GM12892 (cell line): ENCODE data around the gene RGS13.

ENCODE experiments used
- DNase-seq: peaks from one replicate; pipeline ENCODE4 v3.0.0; 2011; ENCODE audit not compliant: insufficient read length
- FAIRE-seq: peaks from 2 replicates; lab custom pipeline; 2011; peaks lifted over from hg19 to GRCh38; lab: Jason Lieb, UNC
- POLR2A ChIP-seq: IDR thresholded peaks from 2 replicates; pipeline ENCODE4 v1.6.1; 2011; ENCODE audit warnings: low read depth, low read length, control low read depth
- POLR2AphosphoS5 ChIP-seq: IDR thresholded peaks from 2 replicates; pipeline ENCODE4 v1.6.1; 2011; ENCODE audit warnings: low read depth, low read length, control low read depth
- TAF1 ChIP-seq: IDR thresholded peaks from 2 replicates; pipeline ENCODE4 v1.6.1; 2011; ENCODE audit warnings: low read depth, mild to moderate bottlenecking, control low read depth, low read length, borderline replicate concordance

RGS13 gene

DNA sequence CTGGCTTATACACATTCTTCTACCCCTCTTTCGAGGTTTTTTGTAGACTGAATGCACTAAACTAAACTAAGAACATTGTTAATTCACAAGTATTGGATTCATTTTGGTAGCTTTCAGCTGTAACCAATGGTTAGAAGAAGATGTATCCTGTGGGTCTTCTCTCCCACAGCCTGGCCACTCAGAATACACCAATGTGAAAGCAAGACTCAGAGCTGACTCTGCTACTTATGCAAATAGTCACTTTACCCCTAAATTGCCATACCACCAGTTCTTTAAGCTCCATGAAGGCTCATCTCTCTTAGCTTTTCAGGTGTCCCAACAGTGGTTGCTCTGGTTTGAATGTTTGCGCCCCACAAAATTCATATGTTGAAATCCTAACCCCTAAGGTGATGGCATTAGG, 60.1 kb downstream of the RGS13 start:
- DNase-seq: no peak
- FAIRE-seq: no peak
- TF ChIP-seq POLR2AphosphoS5: no peak
- no peak for TF ChIP-seq TAF1
- no peak for TF ChIP-seq POLR2A

DNA sequence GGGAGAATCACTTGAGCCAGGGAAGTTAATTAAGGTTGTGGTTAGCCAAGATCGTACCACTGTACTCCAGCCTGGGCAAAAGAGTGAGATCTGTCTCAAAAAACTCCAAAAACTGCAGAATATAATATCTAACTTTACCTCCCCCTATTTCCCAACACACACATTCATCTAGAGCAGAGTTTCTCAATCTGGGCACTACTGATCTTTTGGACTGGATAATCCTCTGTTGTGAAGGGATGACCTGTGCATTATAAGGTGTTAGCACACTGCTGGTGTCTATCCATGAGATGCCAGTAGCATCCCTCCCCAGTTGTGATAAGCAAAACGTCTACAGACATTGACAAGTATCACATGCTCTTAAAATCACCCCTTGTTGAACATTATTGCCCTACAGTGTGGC, 61.8 kb downstream of the RGS13 start:
- TF ChIP-seq POLR2AphosphoS5 (no peak), POLR2A (no peak), TAF1 (no peak)
- DNase-seq: no peak

DNA sequence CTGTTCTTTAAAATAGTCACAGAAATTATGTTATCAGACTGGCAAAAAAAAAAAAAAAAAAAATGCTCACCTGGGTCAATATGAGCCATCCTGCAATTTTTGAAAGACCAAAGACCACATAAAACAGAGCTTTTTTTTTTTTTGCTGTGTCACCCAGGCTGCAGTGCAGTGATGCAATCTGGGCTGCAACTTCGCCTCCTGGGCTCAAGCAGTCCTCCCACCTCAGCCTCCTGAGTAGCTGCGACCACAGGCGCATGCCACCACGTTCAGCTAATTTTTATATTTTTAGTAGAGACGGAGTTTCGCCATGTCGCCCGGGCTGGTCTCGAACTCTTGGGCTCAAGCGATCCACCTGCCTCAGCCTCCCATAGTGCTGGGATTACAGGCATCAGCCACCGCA, 62.8 kb downstream of the RGS13 start:
- DNase-seq (no peak), FAIRE-seq (no peak)
- no peak for TF ChIP-seq TAF1
- no peak for TF ChIP-seq POLR2AphosphoS5
- no peak for TF ChIP-seq POLR2A

More for the DNA sequence above, 61.8 kb downstream of the RGS13 start:
- FAIRE-seq: no peak

GRCh38 chr1:192700834-192701271, 64.9 kb downstream of the RGS13 start:
- no peak for DNase-seq
- no peak for TF ChIP-seq POLR2A
- no peak for TF ChIP-seq POLR2AphosphoS5
- no peak for TF ChIP-seq TAF1
- no peak for FAIRE-seq

DNA sequence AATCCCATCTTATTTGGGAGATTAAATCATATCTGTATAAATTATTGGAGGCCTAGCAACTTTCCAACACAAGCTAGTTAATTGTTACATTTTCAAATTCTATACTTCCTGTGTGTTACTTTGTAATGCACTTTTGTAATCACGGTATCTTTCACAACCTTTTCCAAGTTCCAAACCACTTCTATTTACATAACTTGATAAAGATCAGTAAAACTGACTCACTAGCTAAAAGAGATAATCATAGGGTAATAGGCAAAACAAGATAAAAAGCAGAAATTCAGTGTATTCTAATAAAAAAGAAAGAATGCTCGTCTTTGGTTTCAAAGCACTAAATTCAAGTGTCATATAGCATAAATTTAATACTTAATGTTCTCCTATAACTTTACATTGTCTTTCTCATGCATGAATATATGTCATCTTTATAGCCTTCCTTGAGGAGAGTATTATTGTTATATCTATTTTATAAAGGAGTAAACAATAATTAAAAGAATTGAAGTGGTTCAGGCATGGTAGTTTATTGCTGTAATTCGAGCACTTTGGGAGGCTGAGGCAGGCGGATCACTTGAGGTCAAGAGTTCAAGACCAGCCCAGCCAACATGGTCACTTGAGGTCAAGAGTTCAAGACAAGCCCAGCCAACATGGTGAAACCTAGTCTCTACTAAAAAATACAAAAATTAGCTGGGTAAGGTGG, 66.4 kb downstream of the RGS13 start:
- FAIRE-seq: no peak

DNA sequence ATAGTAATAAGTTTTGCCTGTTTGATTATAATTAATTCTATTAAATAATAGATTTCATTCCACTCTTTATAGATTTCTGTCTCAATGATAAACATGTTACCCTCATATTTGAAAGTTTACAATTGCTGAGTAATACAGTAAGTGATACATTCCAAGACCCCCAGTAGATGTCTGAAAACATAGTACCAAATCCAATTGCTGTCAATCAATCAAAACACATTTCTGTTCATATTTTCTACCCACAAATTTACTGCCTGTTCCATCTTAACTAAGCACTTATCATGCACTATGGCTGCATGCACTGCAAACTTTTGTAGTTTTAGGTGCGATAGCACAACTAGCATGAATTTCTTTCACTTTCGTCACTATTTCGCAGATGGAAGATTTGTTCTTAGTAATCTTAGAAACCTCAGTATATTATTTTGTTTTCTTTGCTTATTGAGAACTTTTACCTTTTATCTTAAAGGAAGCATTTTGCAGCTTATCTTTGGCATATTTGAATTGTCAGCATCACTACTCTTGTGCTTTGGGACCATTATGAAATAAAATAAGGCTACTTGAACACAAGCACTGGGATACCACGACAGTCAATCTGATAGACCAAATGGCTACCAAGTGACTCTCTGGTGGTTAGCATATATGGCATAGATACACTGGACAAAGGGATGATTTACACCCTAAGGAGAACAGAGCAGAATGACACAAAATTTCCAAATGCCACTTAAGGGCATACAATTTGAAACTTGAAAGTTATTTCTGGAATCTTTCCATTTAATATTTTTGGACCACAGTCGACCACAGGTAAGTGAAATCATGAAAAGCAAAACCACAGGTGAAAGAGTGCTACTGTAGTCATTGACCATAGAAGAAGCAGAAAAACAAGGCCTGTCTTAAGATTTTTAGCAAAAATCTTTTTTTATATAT, 67.6 kb downstream of the RGS13 start:
- TF ChIP-seq POLR2A (no peak), POLR2AphosphoS5 (no peak), TAF1 (no peak)
- no peak for DNase-seq
- FAIRE-seq: no peak

More for the DNA sequence above, 66.4 kb downstream of the RGS13 start:
- TF ChIP-seq POLR2A (no peak), TAF1 (no peak), POLR2AphosphoS5 (no peak)
- no peak for DNase-seq

- TF ChIP-seq POLR2AphosphoS5 (no peak), POLR2A (no peak), TAF1 (no peak)
- FAIRE-seq (no peak), DNase-seq (no peak)
Measured at GRCh38 chr1:192705510-192705909, 69.6 kb downstream of the RGS13 start.

DNA sequence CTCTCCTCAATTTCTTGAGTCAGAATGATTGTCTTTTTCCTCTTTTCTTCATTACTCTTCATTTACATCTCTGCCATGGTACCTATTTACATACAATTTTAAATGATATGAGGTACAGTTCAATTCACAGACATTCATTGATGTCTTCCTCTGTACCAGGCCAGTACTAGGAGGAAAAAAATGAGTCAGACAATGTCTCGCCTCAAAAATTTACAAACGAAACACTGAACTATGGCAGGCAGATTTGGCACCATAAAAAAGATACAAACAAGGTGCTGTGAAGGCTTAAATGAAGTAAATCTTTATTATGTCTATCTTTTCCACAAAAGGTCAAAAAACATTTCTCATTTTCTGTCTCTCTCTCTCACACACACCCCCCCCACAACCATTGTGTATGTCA, 71.0 kb downstream of the RGS13 start:
- FAIRE-seq: no peak
- no peak for DNase-seq
- no peak for TF ChIP-seq POLR2AphosphoS5
- no peak for TF ChIP-seq POLR2A
- no peak for TF ChIP-seq TAF1

DNA sequence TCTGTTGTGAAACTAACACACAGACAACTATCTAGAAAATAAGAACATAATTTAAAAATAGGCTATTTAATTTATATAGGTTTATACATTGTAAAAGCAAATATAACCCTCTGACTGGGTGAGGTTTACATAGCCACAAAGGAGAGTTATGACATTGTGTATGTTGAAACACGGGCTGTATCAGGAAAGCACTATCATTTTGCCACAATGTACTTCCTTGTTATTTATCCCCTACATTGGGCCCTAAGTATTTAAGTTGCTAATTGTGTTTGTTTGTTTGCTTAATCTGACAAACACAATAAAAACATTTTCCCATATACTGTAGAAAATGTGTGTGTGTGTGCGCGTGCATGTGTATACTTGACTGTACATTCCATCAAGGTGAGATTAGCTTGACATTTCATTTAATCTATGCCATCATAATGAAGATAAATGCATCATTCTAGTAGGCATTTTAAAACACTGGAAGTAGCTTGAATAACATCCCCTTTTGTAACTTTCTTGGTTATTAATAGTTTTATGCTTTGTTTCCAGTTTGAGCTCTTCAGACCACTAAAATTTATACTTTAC, 72.1 kb downstream of the RGS13 start:
- DNase-seq (no peak), FAIRE-seq (no peak)
- TF ChIP-seq TAF1 (no peak), POLR2A (no peak), POLR2AphosphoS5 (no peak)

DNA sequence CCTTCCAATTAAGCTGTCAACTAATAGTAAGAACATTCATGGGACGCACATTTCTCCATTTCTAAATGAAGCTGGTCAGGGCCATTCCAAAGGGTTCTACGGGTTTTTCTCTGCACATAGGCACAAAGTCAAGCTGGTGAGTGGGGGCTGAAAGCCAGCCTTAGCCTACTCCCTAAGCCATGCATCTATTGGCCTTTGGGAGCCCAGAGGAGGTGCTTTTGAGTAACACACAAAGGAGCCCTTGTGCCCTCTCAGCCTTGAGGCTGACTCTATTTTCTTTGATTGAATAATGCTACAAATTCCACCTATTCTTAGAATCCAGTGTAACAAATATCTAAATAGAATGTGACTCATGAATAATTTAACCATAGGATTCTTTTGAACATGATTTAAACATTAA, 73.6 kb downstream of the RGS13 start:
- FAIRE-seq (no peak), DNase-seq (no peak)
- TF ChIP-seq POLR2A (no peak), TAF1 (no peak), POLR2AphosphoS5 (no peak)
